K562 (cell line): ENCODE data around the gene MMP24OS.

Experiments
- CTCF ChIP-seq, 3 experiments: IDR thresholded peaks in 2 of 3; conservative IDR thresholded peaks in 1 of 3; 2 replicates each; pipeline ENCODE4 v1.5.1; 2011 to 2012; ENCODE audit warnings: low read length in 3 of 3, mild to moderate bottlenecking in 3 of 3, control low read depth in 2 of 3, improper control_type of control experiment in 1 of 3, inconsistent platforms in 1 of 3, low read depth in 1 of 3, mixed read lengths in 1 of 3, moderate library complexity in 1 of 3; ENCODE audit not compliant: insufficient read depth in 2 of 3
- ELF4 ChIP-seq: fragments of 450-650 bp; formaldehyde crosslinking; IDR thresholded peaks from 2 replicates; pipeline ENCODE4 v1.4.0; 2022; ENCODE audit warnings: missing genetic modification characterization
- PHF8 ChIP-seq: fragments of 200-600 bp; sonication (generic); IDR thresholded peaks from 2 replicates; pipeline ENCODE4 v1.6.1; 2012; ENCODE audit warnings: mixed run types, mild to moderate bottlenecking, inconsistent platforms, low read length, moderate library complexity, borderline replicate concordance
- RAD21 ChIP-seq, 2 experiments: fragments of 250-450 bp in 1 of 2; fragments of 450-650 bp in 1 of 2; sonication (Bioruptor Pico) in 1 of 2; formaldehyde crosslinking in 1 of 2; IDR thresholded peaks in 1 of 2; conservative IDR thresholded peaks in 1 of 2; 2 replicates each; pipeline versions ENCODE4 v1.4.0 to v1.8.0; 2020 to 2022; ENCODE audit warnings: mild to moderate bottlenecking in 2 of 2, moderate library complexity in 1 of 2
- REST ChIP-seq, 2 experiments: fragments of 450-650 bp; formaldehyde crosslinking in 1 of 2; IDR thresholded peaks; 2 replicates each; pipeline versions ENCODE4 v1.4.0 to v1.6.1; 2014 to 2020; ENCODE audit warnings: mild to moderate bottlenecking in 2 of 2, borderline replicate concordance in 1 of 2, low read depth in 1 of 2
- TARDBP ChIP-seq: fragments of 450-650 bp; IDR thresholded peaks from 2 replicates; pipeline ENCODE4 v1.6.1; 2016
- U2AF1 ChIP-seq: fragments of 200-400 bp; formaldehyde crosslinking; optimal IDR thresholded peaks from 2 replicates; pipeline ENCODE3; 2017; ENCODE audit warnings: mild to moderate bottlenecking, low read depth, low read length, moderate library complexity
- UBTF ChIP-seq, 2 experiments: IDR thresholded peaks; 2 replicates each; pipeline ENCODE4 v1.6.1; 2012; ENCODE audit warnings: improper control_type of control experiment in 2 of 2, low read depth in 2 of 2, low read length in 2 of 2, borderline replicate concordance in 1 of 2

GRCh38 chr20:35284992-35285805, 7.3 kb upstream of the MMP24OS start:
- TF ChIP-seq U2AF1 (no peak), TARDBP (no peak), CTCF (IDR thresholded peaks at IDR 0.05 in 2 of 3, conservative IDR thresholded peaks at IDR 0.05 in 1 of 3; ENCODE audit: insufficient read depth in 2 of 3, low read depth in 1 of 3, low read length in 3 of 3) (0 out of 6 replicates have a peak, but pooled peaks of 1 of the 3 experiments have one; percentile 0), PHF8 (no peak), UBTF (IDR thresholded peaks at IDR 0.05; ENCODE audit: borderline replicate concordance in 1 of 2, low read depth in 2 of 2, low read length in 2 of 2) (no peak), RAD21 (CRISPR knock-in tag; conservative IDR thresholded peaks at IDR 0.05 in 1 of 2, IDR thresholded peaks at IDR 0.05 in 1 of 2) (no peak), REST (IDR thresholded peaks at IDR 0.05; ENCODE audit: borderline replicate concordance) (no peak), REST (CRISPR knock-in tag; IDR thresholded peaks at IDR 0.05; ENCODE audit: low read depth) (no peak), ELF4 (CRISPR knock-in tag) (no peak)
